Type B pancreatic cell (in vitro differentiated cells): ENCODE data around the gene PCDHB12. TPM values are rescaled to one million over a fixed set of nuclear protein-coding genes. Genes with fewer than 3 reads are reported as not detected.
"Not testable (repeated sequence)": the region's sequence is repeated elsewhere in the genome, so short reads cannot be mapped to it uniquely, and the experiment has no call there.

Source experiments
- DNase-seq: peaks from one replicate; pipeline ENCODE4 v3.0.0; 2021; ENCODE audit warnings: mixed read lengths; ENCODE audit not compliant: unreplicated experiment; ENCODE audit errors: extremely low spot score
- H3K27ac Mint-ChIP-seq: 2 replicates; pipeline ENCODE4 v1.8.0; 2021; ENCODE audit warnings: mild to moderate bottlenecking, mixed read lengths
- H3K27me3 Mint-ChIP-seq: 2 replicates; pipeline ENCODE4 v1.8.0; 2021; ENCODE audit warnings: mixed read lengths
- H3K36me3 Mint-ChIP-seq: 2 replicates; pipeline ENCODE4 v1.8.0; 2021; ENCODE audit warnings: mixed read lengths
- H3K4me1 Mint-ChIP-seq: one replicate; pipeline ENCODE4 v1.8.0; 2021; ENCODE audit warnings: mixed read lengths; ENCODE audit not compliant: unreplicated experiment
- H3K4me3 Mint-ChIP-seq: 2 replicates; pipeline ENCODE4 v1.8.0; 2021; ENCODE audit warnings: mild to moderate bottlenecking, mixed read lengths
- H3K9me3 Mint-ChIP-seq: 2 replicates; pipeline ENCODE4 v1.8.0; 2021; ENCODE audit warnings: mixed read lengths
- total RNA-seq: library from RNA; stranded (reverse); gene quantifications from 2 replicates; pipeline ENCODE4 v1.2.1, GENCODE V29; 2021; ENCODE audit warnings: low replicate concordance
- TF ChIP-seq, protein P1 (sequence below): fragments of 200-600 bp; sonication (generic); conservative IDR thresholded peaks from 2 replicates; pipeline ENCODE4 v1.5.0; 2021; ENCODE audit warnings: antibody characterized with exemption, mild to moderate bottlenecking

PCDHB12 gene
- total RNA-seq, 1 donor from 2014 or later: 1.4 TPM

DNA sequence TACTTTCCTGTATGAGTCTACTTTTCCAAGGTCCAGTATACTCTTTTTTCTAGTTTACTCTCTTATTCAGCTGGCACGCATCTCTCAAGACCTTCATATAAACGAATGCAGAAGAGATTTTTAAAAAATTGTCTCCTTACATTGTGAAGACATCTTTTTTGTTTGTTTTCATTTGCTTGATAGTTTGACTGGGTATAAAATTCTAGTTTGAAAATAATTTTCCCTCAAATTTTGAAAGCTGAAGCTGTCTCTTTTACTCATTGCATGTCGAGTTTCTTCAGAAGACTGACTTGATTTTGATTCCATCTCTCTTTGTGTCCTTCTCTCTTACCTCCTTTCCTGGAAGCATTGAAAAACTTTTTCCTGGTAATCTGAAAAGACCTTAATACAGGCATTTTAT is 12.2 kb upstream of the PCDHB12 start:
- TF ChIP-seq, protein P1, sequence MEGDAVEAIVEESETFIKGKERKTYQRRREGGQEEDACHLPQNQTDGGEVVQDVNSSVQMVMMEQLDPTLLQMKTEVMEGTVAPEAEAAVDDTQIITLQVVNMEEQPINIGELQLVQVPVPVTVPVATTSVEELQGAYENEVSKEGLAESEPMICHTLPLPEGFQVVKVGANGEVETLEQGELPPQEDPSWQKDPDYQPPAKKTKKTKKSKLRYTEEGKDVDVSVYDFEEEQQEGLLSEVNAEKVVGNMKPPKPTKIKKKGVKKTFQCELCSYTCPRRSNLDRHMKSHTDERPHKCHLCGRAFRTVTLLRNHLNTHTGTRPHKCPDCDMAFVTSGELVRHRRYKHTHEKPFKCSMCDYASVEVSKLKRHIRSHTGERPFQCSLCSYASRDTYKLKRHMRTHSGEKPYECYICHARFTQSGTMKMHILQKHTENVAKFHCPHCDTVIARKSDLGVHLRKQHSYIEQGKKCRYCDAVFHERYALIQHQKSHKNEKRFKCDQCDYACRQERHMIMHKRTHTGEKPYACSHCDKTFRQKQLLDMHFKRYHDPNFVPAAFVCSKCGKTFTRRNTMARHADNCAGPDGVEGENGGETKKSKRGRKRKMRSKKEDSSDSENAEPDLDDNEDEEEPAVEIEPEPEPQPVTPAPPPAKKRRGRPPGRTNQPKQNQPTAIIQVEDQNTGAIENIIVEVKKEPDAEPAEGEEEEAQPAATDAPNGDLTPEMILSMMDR: no peak
- Mint-ChIP-seq H3K4me3 (no peak overlapping the region), H3K36me3 (peaks cover 4% of the 10 kb centered on the region), H3K9me3 (peaks cover 4% of the 10 kb centered on the region), H3K27ac (no peak overlapping the region), H3K27me3 (no peaks in the 10 kb centered on the region), H3K4me1 (no peaks in the 10 kb centered on the region)
- no peak for DNase-seq

DNA sequence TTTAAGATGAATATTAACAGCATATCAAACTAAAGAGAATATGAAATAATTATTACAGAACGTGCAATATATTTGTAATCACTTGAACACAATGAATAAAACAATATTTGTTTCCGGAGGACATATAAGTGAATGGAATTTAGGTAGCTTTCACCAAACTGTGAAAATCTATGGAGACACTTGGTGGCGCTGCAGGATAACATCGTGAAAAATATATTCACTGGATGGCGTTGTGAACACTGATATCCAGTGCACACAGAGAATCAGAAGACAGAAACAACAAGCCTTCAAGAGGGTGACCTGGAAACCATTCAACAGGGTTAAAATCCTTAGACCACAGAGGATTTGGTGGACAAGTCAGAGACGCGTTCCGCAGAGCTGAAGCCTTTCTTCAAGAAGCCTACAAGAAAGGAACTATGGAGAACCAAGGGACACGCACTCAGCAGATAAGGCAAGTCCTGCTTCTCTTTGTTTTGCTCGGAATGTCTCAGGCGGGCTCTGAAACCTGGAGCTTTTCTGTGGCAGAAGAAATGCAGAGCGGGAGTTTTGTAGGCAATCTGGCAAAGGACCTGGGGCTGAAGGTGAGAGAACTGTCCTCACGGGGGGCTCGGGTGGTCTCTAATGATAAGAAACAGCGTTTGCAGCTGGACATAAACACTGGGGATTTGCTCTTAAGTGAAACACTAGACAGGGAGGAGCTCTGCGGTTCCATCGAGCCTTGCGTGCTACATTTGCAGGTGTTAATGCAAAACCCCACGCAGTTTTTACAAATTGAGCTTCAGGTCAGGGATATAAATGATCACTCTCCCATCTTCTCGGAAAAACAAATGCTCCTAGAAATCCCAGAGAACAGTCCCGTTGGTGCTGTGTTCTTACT is 8.9 kb upstream of the PCDHB12 start, which contains the start of gene PCDHB11:
Gene PCDHB11, plus strand, starts transcription at position 269 of the 877 bp plus-strand sequence. Its CDS starts 148 bp downstream, at position 417.
- DNase-seq: no peak
- H3K4me3 Mint-ChIP-seq: peak within 1 kb of the TSS; percentile 74
- no peaks in the 10 kb centered on the region for H3K9me3 Mint-ChIP-seq
- H3K27me3 Mint-ChIP-seq: no peaks in the 10 kb centered on the region
- TF ChIP-seq, protein P1: peak; percentile 53
- H3K27ac Mint-ChIP-seq: no peak within 1 kb of the TSS
- peaks cover 4% of the 10 kb centered on the region for H3K36me3 Mint-ChIP-seq
- H3K4me1 Mint-ChIP-seq: no peaks in the 10 kb centered on the region

- not testable (repeated sequence) for H3K4me1 Mint-ChIP-seq, H3K9me3 Mint-ChIP-seq, H3K27me3 Mint-ChIP-seq, H3K4me3 Mint-ChIP-seq, H3K36me3 Mint-ChIP-seq, H3K27ac Mint-ChIP-seq, DNase-seq
Measured at GRCh38 chr5:141201126-141201525, 7.4 kb upstream of the PCDHB12 start.

GRCh38 chr5:141201646-141202045 is 6.9 kb upstream of the PCDHB12 start:
- H3K36me3 Mint-ChIP-seq, H3K4me1 Mint-ChIP-seq, H3K4me3 Mint-ChIP-seq, H3K27ac Mint-ChIP-seq, H3K27me3 Mint-ChIP-seq, H3K9me3 Mint-ChIP-seq, DNase-seq: not testable (repeated sequence)

DNA sequence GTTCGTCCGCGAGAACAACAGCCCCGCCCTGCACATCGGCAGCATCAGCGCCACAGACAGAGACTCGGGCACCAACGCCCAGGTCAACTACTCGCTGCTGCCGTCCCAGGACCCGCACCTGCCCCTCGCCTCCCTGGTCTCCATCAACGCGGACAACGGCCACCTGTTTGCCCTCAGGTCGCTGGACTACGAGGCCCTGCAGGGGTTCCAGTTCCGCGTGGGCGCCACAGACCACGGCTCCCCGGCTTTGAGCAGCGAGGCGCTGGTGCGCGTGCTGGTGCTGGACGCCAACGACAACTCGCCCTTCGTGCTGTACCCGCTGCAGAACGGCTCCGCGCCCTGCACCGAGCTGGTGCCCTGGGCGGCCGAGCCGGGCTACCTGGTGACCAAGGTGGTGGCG is 1.8 kb downstream of the PCDHB12 start:
- not testable (repeated sequence) for H3K36me3 Mint-ChIP-seq, H3K4me3 Mint-ChIP-seq, H3K4me1 Mint-ChIP-seq, H3K27ac Mint-ChIP-seq, H3K27me3 Mint-ChIP-seq, DNase-seq, H3K9me3 Mint-ChIP-seq

DNA sequence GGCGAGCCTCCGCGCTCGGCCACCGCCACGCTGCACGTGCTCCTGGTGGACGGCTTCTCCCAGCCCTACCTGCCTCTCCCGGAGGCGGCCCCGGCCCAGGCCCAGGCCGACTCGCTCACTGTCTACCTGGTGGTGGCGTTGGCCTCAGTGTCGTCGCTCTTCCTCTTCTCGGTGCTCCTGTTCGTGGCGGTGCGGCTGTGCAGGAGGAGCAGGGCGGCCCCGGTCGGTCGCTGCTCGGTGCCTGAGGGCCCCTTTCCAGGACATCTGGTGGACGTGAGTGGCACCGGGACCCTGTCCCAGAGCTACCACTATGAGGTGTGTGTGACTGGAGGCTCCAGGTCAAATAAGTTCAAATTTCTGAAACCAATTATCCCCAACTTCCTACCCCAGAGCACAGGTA is 2.3 kb downstream of the PCDHB12 start:
- not testable (repeated sequence) for DNase-seq, H3K4me3 Mint-ChIP-seq, H3K27ac Mint-ChIP-seq, H3K36me3 Mint-ChIP-seq, H3K9me3 Mint-ChIP-seq, H3K27me3 Mint-ChIP-seq, H3K4me1 Mint-ChIP-seq

DNA sequence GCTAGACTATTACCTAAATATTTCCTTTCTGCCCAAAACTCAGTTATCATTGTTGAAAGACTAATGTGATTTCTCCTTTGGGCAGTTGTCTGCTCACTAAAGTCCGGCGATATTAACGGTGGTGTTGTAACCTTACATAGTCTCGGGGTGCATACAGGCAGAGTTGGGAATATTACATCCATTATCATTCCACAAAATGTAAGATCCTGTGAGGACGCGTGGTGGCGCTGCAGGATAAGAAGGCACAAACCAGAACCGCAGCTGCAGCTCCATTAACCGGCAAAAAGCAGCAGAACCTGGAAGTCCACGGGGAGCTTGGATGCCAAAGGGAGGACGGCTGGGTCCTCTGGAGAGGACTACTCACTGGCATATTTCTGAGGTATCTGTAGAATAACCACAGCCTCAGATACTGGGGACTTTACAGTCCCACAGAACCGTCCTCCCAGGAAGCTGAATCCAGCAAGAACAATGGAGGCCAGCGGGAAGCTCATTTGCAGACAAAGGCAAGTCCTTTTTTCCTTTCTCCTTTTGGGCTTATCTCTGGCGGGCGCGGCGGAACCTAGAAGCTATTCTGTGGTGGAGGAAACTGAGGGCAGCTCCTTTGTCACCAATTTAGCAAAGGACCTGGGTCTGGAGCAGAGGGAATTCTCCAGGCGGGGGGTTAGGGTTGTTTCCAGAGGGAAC is 5.3 kb downstream of the PCDHB12 start, which contains the start of gene PCDHB13:
Gene PCDHB13, plus strand, starts transcription at position 264 of the 684 bp plus-strand sequence. Its CDS starts 205 bp downstream, at position 469.
- H3K4me1 Mint-ChIP-seq, H3K27ac Mint-ChIP-seq, H3K36me3 Mint-ChIP-seq, H3K9me3 Mint-ChIP-seq, DNase-seq, H3K27me3 Mint-ChIP-seq: not testable (repeated sequence)
- TF ChIP-seq, protein P1: peak; percentile 48
- peak within 1 kb of the TSS; percentile 78 for H3K4me3 Mint-ChIP-seq

GRCh38 chr5:141214583-141214982 is 6.1 kb downstream of the PCDHB12 start:
- DNase-seq, H3K9me3 Mint-ChIP-seq, H3K4me3 Mint-ChIP-seq, H3K4me1 Mint-ChIP-seq, H3K27ac Mint-ChIP-seq, H3K36me3 Mint-ChIP-seq, H3K27me3 Mint-ChIP-seq: not testable (repeated sequence)

DNA sequence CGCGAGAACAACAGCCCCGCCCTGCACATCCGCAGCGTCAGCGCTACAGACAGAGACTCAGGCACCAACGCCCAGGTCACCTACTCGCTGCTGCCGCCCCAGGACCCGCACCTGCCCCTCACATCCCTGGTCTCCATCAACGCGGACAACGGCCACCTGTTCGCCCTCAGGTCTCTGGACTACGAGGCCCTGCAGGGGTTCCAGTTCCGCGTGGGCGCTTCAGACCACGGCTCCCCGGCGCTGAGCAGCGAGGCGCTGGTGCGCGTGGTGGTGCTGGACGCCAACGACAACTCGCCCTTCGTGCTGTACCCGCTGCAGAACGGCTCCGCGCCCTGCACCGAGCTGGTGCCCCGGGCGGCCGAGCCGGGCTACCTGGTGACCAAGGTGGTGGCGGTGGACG is 7.0 kb downstream of the PCDHB12 start:
- not testable (repeated sequence) for H3K27me3 Mint-ChIP-seq, H3K27ac Mint-ChIP-seq, H3K36me3 Mint-ChIP-seq, H3K4me3 Mint-ChIP-seq, H3K4me1 Mint-ChIP-seq, H3K9me3 Mint-ChIP-seq, DNase-seq

GRCh38 chr5:141216035-141216434 is 7.5 kb downstream of the PCDHB12 start:
- H3K4me1 Mint-ChIP-seq, H3K27me3 Mint-ChIP-seq, H3K27ac Mint-ChIP-seq, H3K4me3 Mint-ChIP-seq, H3K36me3 Mint-ChIP-seq, H3K9me3 Mint-ChIP-seq, DNase-seq: not testable (repeated sequence)
